WERI-Rb-1 (cell line): ENCODE measurements around the gene INPP5K.

ENCODE experiments used
- DNase-seq: peaks from one replicate; pipeline ENCODE4 v3.0.0-alpha.2; 2020
- H3K27ac ChIP-seq: fragments of 250-450 bp; sonication (Bioruptor Pico); 2 replicates; pipeline ENCODE4 v1.5.1; 2020; ENCODE audit warnings: mild to moderate bottlenecking, moderate library complexity
- H3K27me3 ChIP-seq: fragments of 250-450 bp; sonication (Bioruptor Pico); 2 replicates; pipeline ENCODE4 v1.5.1; 2021; ENCODE audit warnings: mild to moderate bottlenecking, low read depth, moderate library complexity; ENCODE audit not compliant: insufficient read depth, severe bottlenecking
- H3K36me3 ChIP-seq: fragments of 250-450 bp; sonication (Bioruptor Pico); 2 replicates; pipeline ENCODE4 v1.5.1; 2020; ENCODE audit warnings: mild to moderate bottlenecking, moderate library complexity
- H3K4me3 ChIP-seq: 2 replicates; pipeline ENCODE4 v1.5.1; 2011; ENCODE audit warnings: low read depth, mild to moderate bottlenecking, control low read depth, low read length
- H3K9me3 ChIP-seq: fragments of 250-450 bp; sonication (Bioruptor Pico); 2 replicates; pipeline ENCODE4 v1.5.1; 2021; ENCODE audit warnings: mild to moderate bottlenecking, moderate library complexity; ENCODE audit not compliant: severe bottlenecking
- TF ChIP-seq, protein P1 (sequence below): IDR thresholded peaks from 2 replicates; pipeline ENCODE4 v1.5.1; 2011; ENCODE audit warnings: low read depth, mild to moderate bottlenecking, control low read depth, inconsistent platforms, low read length

The INPP5K gene

DNA sequence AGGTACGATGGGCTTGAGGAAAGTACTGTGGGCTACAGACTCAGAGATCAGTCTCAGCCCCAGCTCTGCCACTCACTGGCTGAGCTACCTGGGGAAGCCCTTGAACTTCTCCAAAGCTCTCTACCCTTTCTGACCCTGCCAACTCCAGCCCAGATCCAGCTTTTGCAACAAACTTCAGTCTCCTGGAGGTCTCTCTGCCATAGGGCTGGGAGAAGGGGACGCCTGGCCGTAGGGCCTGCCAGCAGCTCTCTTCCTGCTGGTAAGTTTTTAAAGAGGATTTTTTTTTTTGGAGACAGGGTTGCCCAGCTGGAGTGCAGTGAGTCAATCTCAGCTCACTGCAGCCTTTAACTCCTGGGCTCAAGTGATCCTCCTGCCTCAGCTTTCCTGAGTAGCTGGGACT lies 11.5 kb downstream of the INPP5K start:
- no peaks in the 10 kb centered on the region for H3K27me3 ChIP-seq
- DNase-seq, result no peak
- TF ChIP-seq, protein P1, sequence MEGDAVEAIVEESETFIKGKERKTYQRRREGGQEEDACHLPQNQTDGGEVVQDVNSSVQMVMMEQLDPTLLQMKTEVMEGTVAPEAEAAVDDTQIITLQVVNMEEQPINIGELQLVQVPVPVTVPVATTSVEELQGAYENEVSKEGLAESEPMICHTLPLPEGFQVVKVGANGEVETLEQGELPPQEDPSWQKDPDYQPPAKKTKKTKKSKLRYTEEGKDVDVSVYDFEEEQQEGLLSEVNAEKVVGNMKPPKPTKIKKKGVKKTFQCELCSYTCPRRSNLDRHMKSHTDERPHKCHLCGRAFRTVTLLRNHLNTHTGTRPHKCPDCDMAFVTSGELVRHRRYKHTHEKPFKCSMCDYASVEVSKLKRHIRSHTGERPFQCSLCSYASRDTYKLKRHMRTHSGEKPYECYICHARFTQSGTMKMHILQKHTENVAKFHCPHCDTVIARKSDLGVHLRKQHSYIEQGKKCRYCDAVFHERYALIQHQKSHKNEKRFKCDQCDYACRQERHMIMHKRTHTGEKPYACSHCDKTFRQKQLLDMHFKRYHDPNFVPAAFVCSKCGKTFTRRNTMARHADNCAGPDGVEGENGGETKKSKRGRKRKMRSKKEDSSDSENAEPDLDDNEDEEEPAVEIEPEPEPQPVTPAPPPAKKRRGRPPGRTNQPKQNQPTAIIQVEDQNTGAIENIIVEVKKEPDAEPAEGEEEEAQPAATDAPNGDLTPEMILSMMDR, result no peak
- H3K27ac ChIP-seq, result no peak overlapping the region
- H3K4me3 ChIP-seq, result no peak overlapping the region
- H3K9me3 ChIP-seq, result no peaks in the 10 kb centered on the region
- no peaks in the 10 kb centered on the region for H3K36me3 ChIP-seq

DNA sequence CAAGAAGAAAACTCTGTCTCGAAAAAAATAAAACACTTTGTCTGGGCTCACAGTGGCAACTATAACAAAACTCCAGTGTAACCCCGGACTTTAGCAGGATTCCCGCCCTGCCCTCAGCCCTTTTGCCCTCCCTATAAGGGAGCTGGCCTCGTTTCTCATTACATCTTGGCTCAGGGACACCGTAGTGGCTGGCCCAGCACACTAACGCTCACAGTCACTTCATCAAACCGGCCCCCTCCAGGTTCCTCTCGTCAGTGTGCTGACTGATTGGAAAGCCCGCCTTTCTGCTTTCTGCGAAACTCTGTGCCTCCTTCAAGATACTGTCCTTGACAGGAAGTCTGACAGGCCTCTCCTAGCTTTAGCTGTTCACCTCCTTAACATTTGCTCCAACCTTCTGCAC lies 12.7 kb downstream of the INPP5K start:
- Histone ChIP-seq H3K9me3 (no peaks in the 10 kb centered on the region), H3K4me3 (no peak overlapping the region), H3K27ac (no peak overlapping the region), H3K27me3 (no peaks in the 10 kb centered on the region), H3K36me3 (no peaks in the 10 kb centered on the region)
- DNase-seq, result no peak
- TF ChIP-seq, protein P1, result no peak

DNA sequence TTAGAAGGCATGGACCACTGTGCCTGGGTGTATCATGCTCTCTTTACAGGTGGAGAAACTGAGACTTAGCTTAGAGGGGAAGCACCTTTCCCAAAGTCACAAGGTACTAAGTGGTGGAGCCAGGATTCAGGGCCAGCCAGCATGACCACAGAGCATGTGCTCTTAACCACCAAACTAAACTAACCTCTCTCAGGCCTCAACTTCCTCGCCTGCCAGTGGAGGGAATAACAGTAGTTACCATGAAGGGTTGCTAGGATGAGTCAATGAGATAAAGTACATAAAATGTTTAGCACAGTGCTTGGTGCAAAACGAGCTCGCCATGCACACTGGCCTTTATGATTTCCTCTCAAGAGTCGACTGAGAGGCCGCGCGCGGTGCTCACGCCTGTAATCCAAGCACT lies 17.5 kb downstream of the INPP5K start:
- TF ChIP-seq, protein P1, result no peak
- Histone ChIP-seq H3K27me3 (no peaks in the 10 kb centered on the region), H3K36me3 (peaks cover 6% of the 10 kb centered on the region; the same call in 1 of the 2 replicates), H3K27ac (no peak overlapping the region), H3K9me3 (no peaks in the 10 kb centered on the region), H3K4me3 (no peak overlapping the region)
- DNase-seq, result no peak

DNA sequence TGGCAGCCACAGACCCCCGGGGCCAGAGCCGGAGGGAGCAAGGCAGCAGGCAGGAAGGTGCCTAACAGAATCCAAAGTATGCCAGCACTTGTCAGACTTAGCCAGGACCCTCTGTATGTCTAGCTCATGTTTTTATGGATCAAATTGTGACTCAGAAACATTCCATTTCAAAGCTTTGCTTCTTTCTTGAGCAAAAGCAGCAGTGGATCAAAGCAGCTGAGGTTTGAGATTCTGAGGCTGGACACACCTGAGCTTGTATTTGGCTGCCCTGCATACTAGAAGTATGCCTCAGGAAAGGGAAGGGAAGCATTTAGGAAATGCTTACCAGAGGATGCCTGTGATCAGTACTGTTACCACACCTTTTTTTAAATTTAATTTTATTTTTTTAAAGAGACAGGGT lies 18.2 kb downstream of the INPP5K start:
- no peak overlapping the region for H3K27ac ChIP-seq
- peaks cover 6% of the 10 kb centered on the region; the same call in 1 of the 2 replicates for H3K36me3 ChIP-seq
- H3K27me3 ChIP-seq, result no peaks in the 10 kb centered on the region
- H3K4me3 ChIP-seq, result no peak overlapping the region
- H3K9me3 ChIP-seq, result no peaks in the 10 kb centered on the region
- TF ChIP-seq, protein P1, result no peak
- DNase-seq, result no peak

DNA sequence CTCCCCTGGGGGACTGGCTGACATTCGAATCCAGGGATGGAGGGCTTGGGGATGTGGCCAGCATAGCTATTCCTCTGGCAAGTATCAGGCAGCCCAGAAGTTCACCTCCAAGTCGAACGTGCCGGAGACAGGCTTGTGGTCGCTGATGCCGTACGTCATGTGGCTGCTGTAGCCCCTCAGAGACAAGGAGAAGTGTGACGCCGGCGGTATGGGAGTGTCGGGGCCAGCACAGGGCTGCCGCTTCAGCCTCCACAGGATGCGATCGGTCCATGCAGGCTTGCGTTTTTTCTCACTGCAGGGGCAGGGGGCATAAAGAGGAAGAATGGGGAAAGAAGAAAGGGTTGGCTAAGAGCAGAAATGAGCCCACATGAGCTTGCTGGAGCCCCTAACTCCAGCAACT lies 18.6 kb downstream of the INPP5K start:
- no peak for DNase-seq
- Histone ChIP-seq H3K27me3 (no peaks in the 10 kb centered on the region), H3K4me3 (no peak overlapping the region), H3K27ac (no peak overlapping the region), H3K36me3 (peaks cover 6% of the 10 kb centered on the region; the same call in 1 of the 2 replicates), H3K9me3 (no peaks in the 10 kb centered on the region)
- TF ChIP-seq, protein P1, result no peak

DNA sequence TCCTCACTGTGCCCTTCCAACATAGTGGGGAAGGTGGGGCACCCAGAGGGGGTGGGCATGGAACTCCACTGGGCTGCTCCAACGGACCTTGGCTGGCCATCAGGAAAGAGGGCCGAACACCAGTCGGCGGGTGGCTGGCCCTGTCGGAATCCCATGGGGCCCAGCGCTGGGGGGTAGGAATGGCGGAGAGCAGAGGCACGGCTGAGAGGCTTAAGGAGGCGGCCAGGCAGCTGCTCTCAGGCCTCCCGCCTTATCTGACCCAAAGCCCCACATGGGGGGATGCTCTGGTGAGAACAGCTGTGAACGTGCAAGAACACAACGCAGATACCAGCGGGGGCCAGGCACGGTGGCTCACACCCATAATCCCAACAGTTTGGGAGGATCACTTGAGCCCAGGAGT lies 19.5 kb downstream of the INPP5K start:
- TF ChIP-seq, protein P1, result no peak
- Histone ChIP-seq H3K27ac (0 out of 2 replicates have a peak overlapping the region, but pooled peaks have one; percentile 32), H3K4me3 (no peak overlapping the region), H3K27me3 (no peaks in the 10 kb centered on the region), H3K36me3 (peaks cover 6% of the 10 kb centered on the region; the same call in 1 of the 2 replicates), H3K9me3 (no peaks in the 10 kb centered on the region)
- DNase-seq, result peak; percentile 85
